DND-41 (cell line): Measurements from ENCODE around the gene FBXL12.

Experiments used
- CTCF ChIP-seq: IDR thresholded peaks from 2 replicates; pipeline ENCODE4 v1.5.1; 2012; ENCODE audit warnings: borderline replicate concordance, low read length, moderate library complexity, mild to moderate bottlenecking; ENCODE audit not compliant: poor library complexity, severe bottlenecking; ENCODE audit errors: extremely low read depth
- EZH2 ChIP-seq: IDR thresholded peaks from 3 replicates; pipeline ENCODE4 v1.6.1; 2012; ENCODE audit warnings: borderline replicate concordance, low read depth, mild to moderate bottlenecking, moderate library complexity, low read length, inconsistent platforms; ENCODE audit not compliant: severe bottlenecking

- TF ChIP-seq CTCF (no peak), EZH2 (no peak)
Observed at GRCh38 chr19:9850235-9850959, 31.5 kb upstream of the FBXL12 start.
